ENCODE measurements around the gene SAMD4A.

Gene SAMD4A

DNA sequence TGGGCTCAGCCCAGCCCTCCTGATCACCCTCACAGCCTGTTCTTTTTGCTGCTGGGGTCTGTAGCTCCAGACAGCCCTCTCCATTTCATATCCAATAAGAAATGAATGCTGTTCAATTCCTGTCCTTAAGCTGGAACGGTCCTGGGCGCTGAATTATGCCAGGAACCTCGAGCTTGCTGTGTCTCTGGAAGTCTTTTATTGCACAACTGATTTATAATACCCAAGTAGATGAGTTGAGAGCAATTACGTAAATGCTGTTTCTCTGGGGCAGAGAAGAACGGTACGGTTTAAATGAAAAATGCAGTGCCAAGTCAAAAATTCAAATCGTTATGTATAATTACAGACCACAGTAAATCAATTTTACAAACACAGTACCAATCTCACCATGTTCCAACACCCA is 161.0 kb downstream of the SAMD4A start:
- TF ChIP-seq, protein P1, sequence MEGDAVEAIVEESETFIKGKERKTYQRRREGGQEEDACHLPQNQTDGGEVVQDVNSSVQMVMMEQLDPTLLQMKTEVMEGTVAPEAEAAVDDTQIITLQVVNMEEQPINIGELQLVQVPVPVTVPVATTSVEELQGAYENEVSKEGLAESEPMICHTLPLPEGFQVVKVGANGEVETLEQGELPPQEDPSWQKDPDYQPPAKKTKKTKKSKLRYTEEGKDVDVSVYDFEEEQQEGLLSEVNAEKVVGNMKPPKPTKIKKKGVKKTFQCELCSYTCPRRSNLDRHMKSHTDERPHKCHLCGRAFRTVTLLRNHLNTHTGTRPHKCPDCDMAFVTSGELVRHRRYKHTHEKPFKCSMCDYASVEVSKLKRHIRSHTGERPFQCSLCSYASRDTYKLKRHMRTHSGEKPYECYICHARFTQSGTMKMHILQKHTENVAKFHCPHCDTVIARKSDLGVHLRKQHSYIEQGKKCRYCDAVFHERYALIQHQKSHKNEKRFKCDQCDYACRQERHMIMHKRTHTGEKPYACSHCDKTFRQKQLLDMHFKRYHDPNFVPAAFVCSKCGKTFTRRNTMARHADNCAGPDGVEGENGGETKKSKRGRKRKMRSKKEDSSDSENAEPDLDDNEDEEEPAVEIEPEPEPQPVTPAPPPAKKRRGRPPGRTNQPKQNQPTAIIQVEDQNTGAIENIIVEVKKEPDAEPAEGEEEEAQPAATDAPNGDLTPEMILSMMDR (conservative IDR thresholded peaks at IDR 0.05; ENCODE audit: low read depth, low read length) = no peak
- no peaks in the 10 kb centered on the region for H3K36me3 ChIP-seq (ENCODE audit: insufficient read depth)
- H3K79me2 ChIP-seq (ENCODE audit: insufficient read depth, low read depth) = no peaks in the 10 kb centered on the region
- H2AFZ ChIP-seq (ENCODE audit: low read depth) = no peak overlapping the region
- H3K9ac ChIP-seq = no peak overlapping the region
- no peak overlapping the region for H3K27ac ChIP-seq
- no peak overlapping the region for H3K4me3 ChIP-seq (IDR thresholded peaks at IDR 0.05; ENCODE audit: insufficient read depth, low read depth, low read length)
- no peaks in the 10 kb centered on the region for H3K4me1 ChIP-seq (ENCODE audit: low read depth, poor library complexity, severe bottlenecking)
- no peaks in the 10 kb centered on the region for H4K20me1 ChIP-seq (ENCODE audit: insufficient read depth)
- H3K27me3 ChIP-seq (ENCODE audit: insufficient read depth, low read depth) = no peaks in the 10 kb centered on the region
- H3K4me2 ChIP-seq = no peak overlapping the region

DNA sequence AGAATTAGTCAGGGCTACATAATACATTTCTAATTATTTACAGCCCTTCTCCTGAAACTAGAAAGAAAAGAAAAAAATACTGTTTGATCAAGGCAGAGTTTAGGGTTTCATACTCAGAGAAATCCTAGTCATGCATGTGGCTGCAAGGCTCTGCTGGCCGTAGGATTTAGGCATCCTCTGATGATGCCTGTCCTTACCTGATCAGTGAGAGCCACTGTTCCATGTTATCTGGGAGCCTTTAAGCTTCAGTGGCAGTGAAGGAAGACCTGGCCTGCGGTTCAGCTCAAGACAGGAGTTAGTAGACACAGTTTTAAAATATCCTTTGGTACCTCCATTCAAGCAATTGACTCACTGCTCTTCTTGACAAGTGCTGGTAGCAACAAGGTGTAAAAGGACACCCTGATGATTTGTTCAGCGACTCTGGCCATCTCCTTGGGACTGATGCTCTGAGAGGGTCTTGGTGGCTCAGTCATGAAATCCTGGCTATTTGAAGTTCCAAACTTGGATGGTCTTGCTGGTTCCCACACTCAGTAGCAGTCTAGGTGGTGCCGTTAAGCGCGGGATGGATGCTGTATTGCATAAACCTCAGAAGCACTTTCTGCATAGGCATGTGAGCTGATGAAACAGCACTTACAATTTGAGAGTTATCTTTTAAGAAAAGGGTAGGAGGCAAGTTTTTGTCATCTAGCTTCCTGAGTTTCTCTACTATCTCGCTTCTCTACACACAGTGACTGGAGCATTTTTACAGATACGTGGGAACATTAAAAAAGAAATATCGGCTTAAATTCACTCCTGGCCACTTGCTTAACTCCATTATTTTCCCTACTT is 162.0 kb downstream of the SAMD4A start:
- no peak overlapping the region for H3K4me2 ChIP-seq
- TF ChIP-seq, protein P1 (conservative IDR thresholded peaks at IDR 0.05; ENCODE audit: low read depth, low read length) = no peak
- no peaks in the 10 kb centered on the region for H3K36me3 ChIP-seq (ENCODE audit: insufficient read depth)
- H4K20me1 ChIP-seq (ENCODE audit: insufficient read depth) = no peaks in the 10 kb centered on the region
- no peaks in the 10 kb centered on the region for H3K79me2 ChIP-seq (ENCODE audit: insufficient read depth, low read depth)
- no peak overlapping the region for H3K27ac ChIP-seq
- no peak overlapping the region for H3K4me3 ChIP-seq (IDR thresholded peaks at IDR 0.05; ENCODE audit: insufficient read depth, low read depth, low read length)
- H3K27me3 ChIP-seq (ENCODE audit: insufficient read depth, low read depth) = no peaks in the 10 kb centered on the region
- H3K4me1 ChIP-seq (ENCODE audit: low read depth, poor library complexity, severe bottlenecking) = no peaks in the 10 kb centered on the region
- no peak overlapping the region for H3K9ac ChIP-seq
- H2AFZ ChIP-seq (ENCODE audit: low read depth) = no peak overlapping the region

DNA sequence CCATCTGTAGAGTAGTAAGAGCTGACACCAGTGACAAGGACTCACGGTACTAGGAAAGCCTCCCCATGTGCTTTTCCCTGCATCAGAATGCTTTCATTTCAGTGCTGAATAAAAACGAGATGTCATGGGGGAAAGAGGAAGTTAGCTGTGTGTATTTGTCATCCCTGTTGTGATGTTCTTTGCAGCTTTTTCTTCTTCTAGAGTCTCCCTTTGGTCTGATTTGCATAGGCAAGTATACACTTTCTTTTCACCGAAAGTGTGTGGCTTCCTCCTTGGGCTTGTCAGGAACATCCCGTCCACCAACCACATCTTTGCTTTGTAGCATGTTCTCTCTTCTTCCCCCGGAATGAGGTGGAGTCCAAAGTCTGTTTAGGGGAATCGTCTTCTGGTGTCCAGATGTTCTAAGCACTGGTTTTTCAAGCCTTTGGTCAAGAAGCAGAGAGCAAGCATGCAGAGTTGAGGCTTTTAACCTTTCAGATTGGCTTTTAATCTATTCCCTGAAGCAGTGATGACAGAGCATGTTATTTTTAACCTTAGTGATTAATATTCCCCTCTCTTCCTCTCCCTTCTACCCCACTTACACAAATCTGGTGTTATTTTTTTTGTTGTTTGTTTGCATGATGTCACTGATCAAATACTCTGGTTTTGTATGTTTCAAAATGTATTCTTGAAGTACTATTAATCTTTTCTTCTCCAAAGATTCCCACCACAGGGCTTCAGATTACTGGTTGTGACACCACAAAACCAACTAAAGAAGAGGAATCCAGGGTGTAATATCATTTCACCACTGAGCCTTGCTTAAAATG is 163.4 kb downstream of the SAMD4A start:
- Histone ChIP-seq H3K9ac (no peak overlapping the region), H2AFZ (ENCODE audit: low read depth) (no peak overlapping the region), H3K79me2 (ENCODE audit: insufficient read depth, low read depth) (no peaks in the 10 kb centered on the region), H3K27me3 (ENCODE audit: insufficient read depth, low read depth) (no peaks in the 10 kb centered on the region), H3K27ac (no peak overlapping the region), H4K20me1 (ENCODE audit: insufficient read depth) (no peaks in the 10 kb centered on the region), H3K4me2 (no peak overlapping the region), H3K4me3 (IDR thresholded peaks at IDR 0.05; ENCODE audit: insufficient read depth, low read depth, low read length) (no peak overlapping the region), H3K36me3 (ENCODE audit: insufficient read depth) (no peaks in the 10 kb centered on the region), H3K4me1 (ENCODE audit: low read depth, poor library complexity, severe bottlenecking) (no peaks in the 10 kb centered on the region)
- TF ChIP-seq, protein P1 (conservative IDR thresholded peaks at IDR 0.05; ENCODE audit: low read depth, low read length) = no peak

DNA sequence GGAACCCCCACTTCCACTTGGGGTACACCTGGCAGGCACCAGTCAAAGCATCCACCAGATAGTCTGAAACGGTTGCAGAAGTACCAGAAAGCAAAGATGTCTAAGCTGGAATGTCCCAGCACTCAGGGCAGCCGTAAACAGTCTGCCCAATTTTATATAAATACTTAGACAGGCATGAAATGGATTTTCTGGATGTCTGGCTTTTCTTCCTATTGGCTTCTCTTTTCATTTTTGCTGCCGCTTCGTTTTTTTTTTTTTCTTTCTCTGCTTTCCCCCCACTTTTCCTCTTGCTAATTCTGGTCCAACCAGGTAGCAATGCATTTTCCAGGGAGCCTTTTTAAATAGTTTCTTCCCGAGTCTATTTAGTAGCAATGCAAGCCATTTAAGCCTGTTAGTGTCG is 168.0 kb downstream of the SAMD4A start:
- no peak overlapping the region for H3K4me2 ChIP-seq
- H3K4me3 ChIP-seq (IDR thresholded peaks at IDR 0.05; ENCODE audit: insufficient read depth, low read depth, low read length) = no peak overlapping the region
- H3K27ac ChIP-seq = no peak overlapping the region
- no peaks in the 10 kb centered on the region for H3K79me2 ChIP-seq (ENCODE audit: insufficient read depth, low read depth)
- H3K4me1 ChIP-seq (ENCODE audit: low read depth, poor library complexity, severe bottlenecking) = no peaks in the 10 kb centered on the region
- TF ChIP-seq, protein P1 (conservative IDR thresholded peaks at IDR 0.05; ENCODE audit: low read depth, low read length) = no peak
- H4K20me1 ChIP-seq (ENCODE audit: insufficient read depth) = no peaks in the 10 kb centered on the region
- no peaks in the 10 kb centered on the region for H3K27me3 ChIP-seq (ENCODE audit: insufficient read depth, low read depth)
- no peak overlapping the region for H3K9ac ChIP-seq
- H2AFZ ChIP-seq (ENCODE audit: low read depth) = no peak overlapping the region
- no peaks in the 10 kb centered on the region for H3K36me3 ChIP-seq (ENCODE audit: insufficient read depth)

All from KMS-11 (cell line).